ENCODE measurements around the gene KIAA1671.

DNA sequence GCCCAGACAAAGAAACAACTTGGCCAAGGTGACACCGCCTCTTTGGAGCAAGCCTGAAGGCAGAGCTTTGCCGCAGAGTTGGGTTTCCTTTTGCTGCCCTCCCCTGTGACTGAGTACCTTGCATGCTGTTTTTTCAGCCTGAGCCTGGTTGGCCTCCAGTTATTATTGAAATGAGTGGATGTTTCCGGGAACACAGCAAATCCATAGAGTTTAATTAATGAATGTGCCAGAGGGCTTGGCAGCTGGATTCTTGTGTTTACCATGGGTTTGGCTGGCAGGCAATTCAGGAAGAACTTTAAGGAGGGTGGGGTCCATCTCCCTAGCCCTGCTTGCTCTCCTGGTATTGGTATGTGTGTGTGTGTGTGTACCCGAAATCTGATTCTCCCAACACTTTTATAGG, 181.5 kb downstream of the KIAA1671 start:
- TF ChIP-seq CTCF (IDR thresholded peaks at IDR 0.05) (no peak), EZH2 (IDR thresholded peaks at IDR 0.05; ENCODE audit: borderline replicate concordance, insufficient read depth, low read depth, low read length, poor library complexity, severe bottlenecking) (no peak)
